ENCODE measurements around the gene CACNA1A.
"Not testable (repeated sequence)": the region's sequence is repeated elsewhere in the genome, so short reads cannot be mapped to it uniquely, and the experiment has no call there.

Gene CACNA1A

GRCh38 chr19:13215572-13216380 is 290.5 kb downstream of the CACNA1A start:
- peak; percentile 44 for DNase-seq

GRCh38 chr19:13214036-13214730 is 292.1 kb downstream of the CACNA1A start:
- DNase-seq: no peak

DNA sequence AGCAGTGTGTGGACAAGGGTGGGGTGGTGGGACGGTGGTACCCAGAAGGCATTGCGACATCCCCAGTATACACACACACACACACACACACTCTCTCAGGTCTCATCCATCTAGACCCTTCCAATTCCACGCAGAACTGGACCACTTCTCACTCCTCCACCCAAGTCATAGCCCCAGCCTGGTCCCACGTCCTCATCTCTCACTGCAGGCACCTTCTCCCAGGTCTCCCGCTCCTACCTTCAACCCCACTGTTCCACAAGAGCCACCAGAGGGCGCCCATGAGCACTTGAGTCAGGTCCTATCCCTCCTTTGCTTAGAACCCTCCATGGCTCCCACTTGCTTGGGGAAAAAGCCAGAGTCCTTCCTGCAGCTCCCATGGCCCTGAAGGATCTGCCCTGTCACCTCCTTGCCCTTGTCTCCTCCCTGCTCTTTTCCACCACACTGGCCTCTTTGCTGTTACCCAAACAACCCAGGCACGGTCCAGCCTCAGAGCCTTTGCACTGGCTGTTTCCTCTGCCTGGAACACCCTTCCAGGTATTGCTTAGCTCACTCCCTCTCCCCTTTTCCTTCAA is 293.4 kb downstream of the CACNA1A start:
- peak; percentile 78 for DNase-seq

GRCh38 chr19:13211426-13212308 is 294.6 kb downstream of the CACNA1A start:
- no peak for DNase-seq

DNA sequence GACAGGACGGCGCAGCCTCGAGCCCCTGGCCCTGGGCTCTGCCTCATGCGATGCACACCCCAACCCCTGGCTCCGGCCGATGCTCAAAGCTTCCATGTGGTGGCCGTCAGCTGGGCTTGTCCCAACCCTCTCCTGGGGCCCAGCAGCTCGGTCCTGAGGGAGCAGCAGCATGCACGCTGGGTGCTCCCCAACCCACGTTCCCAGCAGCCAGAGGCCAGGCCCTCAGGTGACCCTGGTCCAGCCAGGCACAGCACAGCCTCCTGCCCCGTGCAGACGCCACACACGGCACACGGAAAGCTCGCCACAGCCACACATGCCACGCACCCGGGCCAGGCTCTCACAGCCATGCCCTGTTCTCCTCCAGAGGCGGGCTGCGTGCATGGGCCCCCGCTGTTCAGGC is 295.3 kb downstream of the CACNA1A start:
- no peak for DNase-seq

DNA sequence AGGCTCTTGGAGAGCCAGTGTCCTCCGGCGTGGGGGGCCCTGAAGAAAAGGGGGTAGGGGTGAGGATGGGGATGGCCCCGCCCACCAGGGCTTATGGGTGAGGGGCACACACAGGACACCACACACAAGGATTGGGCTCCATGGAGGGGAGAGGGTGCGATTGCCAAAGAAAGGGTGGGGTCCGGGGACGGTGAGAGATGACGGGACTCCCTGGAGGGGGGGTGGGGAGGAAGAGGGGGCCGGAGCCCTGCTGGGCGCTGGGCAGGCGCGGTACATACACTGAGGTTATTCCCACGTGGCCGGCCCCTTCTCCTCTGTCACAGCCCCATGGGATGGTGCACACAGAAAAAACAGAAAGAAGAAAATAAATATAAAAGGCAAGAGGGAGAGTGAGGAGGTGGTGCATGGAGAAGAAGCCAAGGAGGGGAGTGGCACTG is 295.9 kb downstream of the CACNA1A start:
- DNase-seq: no peak

DNA sequence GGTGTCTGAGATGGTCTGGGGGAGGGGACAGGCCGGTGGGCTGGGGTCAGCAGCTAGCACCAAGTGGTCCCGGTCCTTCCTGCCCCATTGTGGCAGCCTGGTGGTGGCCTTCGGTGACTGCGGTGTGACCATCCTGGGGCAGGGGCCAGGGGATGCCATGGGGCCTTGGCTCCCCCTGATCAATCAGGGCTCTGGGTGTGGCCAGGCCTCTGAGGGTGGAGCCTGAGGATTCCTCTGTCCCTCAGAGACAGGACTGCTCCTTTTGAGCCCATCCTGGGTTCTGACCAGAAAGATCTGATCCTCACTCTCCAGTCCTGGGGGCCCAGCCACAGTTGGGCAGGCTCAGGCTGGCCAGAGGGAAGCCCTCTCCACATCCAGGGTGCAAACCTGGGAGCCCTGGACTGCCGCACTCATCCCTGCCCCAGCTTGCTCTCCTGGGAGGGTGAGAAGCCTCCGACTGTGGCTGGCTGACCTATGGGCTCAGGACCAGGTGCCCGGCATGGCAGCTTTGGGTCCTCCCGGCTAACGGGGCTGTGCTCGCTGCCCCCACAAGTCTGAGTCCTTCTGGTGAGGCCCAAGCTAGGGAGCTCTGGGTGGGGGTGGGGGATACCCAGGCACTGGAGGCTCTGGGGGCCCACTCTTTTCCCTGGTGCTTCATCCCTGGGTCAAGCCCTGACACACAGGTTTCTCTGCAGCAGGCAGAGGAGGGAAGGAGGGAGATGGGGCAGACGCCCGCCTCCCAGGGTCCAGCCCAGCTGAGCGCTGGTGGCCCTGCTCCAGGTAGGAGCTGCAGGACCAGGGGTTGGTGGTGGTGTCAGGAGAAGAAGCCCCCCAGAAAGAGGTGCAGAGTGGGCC is 296.6 kb downstream of the CACNA1A start:
- DNase-seq: no peak

DNA sequence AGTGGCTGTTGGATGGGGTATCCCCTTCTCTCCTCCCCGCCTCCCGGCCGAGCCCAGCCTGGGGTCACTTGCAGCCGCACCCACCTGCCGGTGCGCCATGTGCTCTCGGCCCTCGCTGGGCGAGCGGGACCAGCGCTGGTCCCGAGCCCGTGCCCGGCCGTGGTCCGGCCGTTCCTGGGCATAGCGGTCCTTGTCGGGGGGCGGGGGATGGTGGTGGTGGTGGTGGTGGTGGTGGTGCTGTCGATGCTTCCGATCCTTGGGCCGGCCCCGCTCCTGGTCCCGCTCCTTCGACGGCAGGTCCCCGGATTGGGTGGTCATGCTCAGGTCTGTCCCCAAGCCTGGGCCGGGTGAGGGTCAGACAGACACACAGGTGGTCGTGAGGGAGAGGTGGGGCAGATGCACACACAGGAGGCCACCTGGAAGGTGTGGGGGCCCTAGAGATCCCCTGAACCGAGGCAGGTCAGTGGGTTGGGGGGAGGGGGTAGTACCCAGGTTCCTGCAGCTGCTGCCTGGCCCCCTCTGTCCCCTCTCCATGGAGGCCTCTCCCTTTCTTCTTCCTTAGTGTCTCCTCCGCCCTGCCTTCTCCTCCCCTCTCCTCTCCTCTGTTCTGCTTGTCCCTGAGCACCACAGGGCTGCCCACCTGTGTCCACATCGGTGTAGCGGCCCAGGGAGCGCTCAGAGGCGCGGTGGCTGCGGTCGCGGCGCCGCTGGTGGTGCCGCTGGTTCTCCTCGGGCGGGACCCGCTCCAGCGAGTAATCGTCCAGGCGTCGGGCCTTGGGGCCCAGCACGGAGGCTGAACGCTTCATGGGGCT is 297.4 kb downstream of the CACNA1A start:
- no peak for DNase-seq

- peak; percentile 61 for DNase-seq
These were observed 298.2 kb downstream of the CACNA1A start for GRCh38 chr19:13207846-13208671.

GRCh38 chr19:13207237-13207845 is 298.9 kb downstream of the CACNA1A start:
- DNase-seq: no peak

DNA sequence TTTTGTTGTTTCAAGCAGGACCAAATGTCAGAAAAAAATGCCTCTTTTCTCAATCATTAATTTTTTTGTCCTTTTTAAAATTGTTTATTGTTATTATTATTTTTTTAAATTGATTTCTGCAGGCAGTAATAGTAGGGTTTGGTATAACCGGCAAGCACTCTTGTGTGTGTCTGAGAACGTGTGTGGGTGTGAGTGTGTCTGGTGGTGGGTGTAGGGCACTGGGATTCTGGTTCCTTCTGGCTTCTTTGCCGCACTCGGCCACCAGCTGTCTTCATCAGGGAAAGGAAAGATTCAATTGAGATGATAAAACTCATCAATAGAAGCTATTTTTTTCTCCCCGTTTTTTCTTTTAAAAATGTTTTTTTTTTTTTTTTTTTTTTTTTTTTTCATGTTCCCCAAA is 299.7 kb downstream of the CACNA1A start:
- DNase-seq: no peak

- DNase-seq: not testable (repeated sequence)
These were observed 304.2 kb downstream of the CACNA1A start for GRCh38 chr19:13202112-13202511.

DNA sequence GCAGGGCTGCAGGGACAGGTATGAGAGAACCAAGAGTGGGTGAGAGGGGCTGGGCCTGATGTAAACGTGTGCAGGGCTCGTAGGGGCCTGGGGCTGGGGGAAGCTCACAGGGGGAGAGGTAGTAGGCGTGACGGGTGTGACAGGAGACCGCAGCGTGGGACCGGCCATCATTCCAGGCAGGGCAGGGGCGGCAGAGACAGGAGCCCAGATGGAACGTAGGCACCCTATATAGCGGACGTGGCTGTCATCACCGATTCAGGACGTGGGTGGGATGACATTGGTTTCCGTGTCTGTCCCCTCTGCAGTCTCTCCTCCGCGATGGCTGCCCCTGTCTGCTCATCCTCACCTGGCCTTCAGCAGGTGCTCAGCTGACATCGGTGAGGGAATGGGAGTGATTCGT is 307.6 kb downstream of the CACNA1A start:
- no peak for DNase-seq

GRCh38 chr19:13195678-13196077 is 310.6 kb downstream of the CACNA1A start:
- DNase-seq: no peak

GRCh38 chr19:13190781-13191540 is 315.3 kb downstream of the CACNA1A start:
- DNase-seq: no peak

DNA sequence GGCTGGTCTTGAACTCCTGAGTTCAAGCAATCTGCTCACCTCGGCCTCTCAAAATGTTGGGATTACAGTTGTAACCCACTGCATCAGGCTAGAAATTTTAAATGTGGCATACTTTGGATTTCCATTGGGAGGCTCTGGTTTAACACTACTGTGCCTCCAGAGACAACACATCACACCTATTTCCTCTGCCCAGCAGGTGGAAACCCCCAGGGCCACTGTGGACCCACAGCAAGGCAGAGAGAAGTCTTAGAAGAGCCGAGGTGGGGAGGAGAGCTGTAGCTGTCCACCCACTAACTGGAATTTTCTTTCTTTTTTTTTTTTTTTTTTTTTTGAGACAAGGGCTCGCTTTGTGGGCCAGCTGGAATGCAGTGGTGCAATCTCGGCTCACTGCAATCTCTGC is 316.7 kb downstream of the CACNA1A start:
- no peak for DNase-seq

- no peak for DNase-seq
These were observed 318.9 kb downstream of the CACNA1A start for GRCh38 chr19:13187419-13187818.

GRCh38 chr19:13186688-13187087 is 319.6 kb downstream of the CACNA1A start:
- DNase-seq: not testable (repeated sequence)
